AG10803 (cell line): ENCODE results near the gene ASGR2.

Experiments used
- DNase-seq: peaks from one replicate; pipeline ENCODE4 v3.0.0; 2010; ENCODE audit warnings: low read depth
- H3K4me3 ChIP-seq: 2 replicates; pipeline ENCODE4 v1.5.1; 2011; ENCODE audit warnings: mild to moderate bottlenecking, low read length, control low read depth
- TF ChIP-seq, protein P1 (sequence below): conservative IDR thresholded peaks from 2 replicates; pipeline ENCODE4 v1.5.1; 2011; ENCODE audit warnings: mild to moderate bottlenecking, low read length, control low read depth, inconsistent platforms

The ASGR2 gene

DNA sequence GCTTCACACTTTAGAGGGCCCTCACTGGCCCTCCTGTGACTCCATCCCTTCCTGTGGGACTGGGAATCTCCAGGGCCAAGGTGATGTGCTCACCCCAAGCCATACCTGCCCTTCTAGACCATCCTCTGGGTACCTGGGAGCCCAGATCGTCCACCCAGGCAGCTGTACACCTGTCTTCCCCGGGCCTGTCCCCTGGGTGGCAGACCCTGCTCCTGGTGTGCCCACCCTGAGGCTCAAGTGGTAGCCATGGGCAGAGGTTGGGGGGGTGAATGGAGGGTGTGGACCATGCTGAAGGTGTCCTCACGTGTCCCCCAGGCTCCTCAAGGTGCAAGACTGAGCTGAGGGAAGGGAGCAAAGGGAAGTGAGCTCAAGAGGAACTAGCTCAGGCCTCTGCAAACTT lies 43.9 kb downstream of the ASGR2 start:
- TF ChIP-seq, protein P1, sequence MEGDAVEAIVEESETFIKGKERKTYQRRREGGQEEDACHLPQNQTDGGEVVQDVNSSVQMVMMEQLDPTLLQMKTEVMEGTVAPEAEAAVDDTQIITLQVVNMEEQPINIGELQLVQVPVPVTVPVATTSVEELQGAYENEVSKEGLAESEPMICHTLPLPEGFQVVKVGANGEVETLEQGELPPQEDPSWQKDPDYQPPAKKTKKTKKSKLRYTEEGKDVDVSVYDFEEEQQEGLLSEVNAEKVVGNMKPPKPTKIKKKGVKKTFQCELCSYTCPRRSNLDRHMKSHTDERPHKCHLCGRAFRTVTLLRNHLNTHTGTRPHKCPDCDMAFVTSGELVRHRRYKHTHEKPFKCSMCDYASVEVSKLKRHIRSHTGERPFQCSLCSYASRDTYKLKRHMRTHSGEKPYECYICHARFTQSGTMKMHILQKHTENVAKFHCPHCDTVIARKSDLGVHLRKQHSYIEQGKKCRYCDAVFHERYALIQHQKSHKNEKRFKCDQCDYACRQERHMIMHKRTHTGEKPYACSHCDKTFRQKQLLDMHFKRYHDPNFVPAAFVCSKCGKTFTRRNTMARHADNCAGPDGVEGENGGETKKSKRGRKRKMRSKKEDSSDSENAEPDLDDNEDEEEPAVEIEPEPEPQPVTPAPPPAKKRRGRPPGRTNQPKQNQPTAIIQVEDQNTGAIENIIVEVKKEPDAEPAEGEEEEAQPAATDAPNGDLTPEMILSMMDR: no peak
- DNase-seq: no peak
- H3K4me3 ChIP-seq: no peak overlapping the region

DNA sequence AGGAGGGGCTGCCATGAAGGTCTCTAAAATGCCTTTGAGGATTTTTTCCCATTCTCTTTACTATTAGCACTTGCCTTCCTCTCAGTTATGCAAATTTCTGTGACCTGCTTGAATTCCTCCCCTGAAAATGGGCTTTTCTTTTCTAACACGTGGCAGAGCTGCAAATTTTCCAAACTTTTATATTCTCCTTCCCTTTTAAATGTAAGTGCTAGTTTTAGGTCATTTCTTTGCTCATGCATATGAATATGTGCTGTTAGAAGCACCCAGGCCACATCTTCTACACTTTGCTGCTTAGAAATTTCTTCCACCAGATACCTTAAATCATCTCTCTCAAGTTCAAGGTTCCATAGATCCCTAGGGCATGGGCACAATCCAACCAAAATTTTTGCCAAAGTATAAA lies 46.4 kb downstream of the ASGR2 start:
- TF ChIP-seq, protein P1: no peak
- no peak overlapping the region for H3K4me3 ChIP-seq
- no peak for DNase-seq

GRCh38 chr17:7067198-7067597 lies 47.4 kb downstream of the ASGR2 start:
- DNase-seq: no peak
- no peak overlapping the region for H3K4me3 ChIP-seq
- TF ChIP-seq, protein P1: no peak

GRCh38 chr17:7064261-7064660 lies 50.4 kb downstream of the ASGR2 start:
- H3K4me3 ChIP-seq: no peak overlapping the region
- DNase-seq: no peak
- TF ChIP-seq, protein P1: no peak

DNA sequence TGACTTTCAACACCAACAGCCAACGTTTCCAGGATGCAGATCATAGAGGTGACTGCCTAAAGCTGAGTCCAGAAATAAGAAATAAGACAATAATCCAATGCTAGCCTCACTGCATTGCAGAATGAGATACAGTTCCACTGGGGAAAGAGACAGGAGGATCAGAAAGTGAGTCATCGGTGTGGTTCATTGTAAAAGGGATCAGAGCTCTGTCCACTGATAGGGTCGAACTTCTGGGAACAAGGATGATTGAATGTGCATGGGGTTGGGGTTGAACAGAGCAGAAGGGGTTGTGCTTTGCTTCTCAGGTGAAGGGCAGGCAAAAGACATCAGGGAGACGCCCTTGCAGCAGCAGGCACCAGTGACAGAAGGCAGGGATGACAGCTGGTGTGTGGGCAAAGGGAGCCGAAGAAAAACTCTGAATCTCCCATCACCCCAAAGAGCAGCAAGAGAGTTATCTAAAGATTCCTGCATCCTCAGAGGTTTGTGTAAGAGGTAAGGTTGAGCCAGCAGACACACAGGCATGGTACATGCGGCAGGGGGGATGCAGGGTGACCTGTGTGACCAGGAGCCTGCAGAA lies 51.0 kb downstream of the ASGR2 start:
- no peak for DNase-seq
- TF ChIP-seq, protein P1: no peak
- H3K4me3 ChIP-seq: no peak overlapping the region

DNA sequence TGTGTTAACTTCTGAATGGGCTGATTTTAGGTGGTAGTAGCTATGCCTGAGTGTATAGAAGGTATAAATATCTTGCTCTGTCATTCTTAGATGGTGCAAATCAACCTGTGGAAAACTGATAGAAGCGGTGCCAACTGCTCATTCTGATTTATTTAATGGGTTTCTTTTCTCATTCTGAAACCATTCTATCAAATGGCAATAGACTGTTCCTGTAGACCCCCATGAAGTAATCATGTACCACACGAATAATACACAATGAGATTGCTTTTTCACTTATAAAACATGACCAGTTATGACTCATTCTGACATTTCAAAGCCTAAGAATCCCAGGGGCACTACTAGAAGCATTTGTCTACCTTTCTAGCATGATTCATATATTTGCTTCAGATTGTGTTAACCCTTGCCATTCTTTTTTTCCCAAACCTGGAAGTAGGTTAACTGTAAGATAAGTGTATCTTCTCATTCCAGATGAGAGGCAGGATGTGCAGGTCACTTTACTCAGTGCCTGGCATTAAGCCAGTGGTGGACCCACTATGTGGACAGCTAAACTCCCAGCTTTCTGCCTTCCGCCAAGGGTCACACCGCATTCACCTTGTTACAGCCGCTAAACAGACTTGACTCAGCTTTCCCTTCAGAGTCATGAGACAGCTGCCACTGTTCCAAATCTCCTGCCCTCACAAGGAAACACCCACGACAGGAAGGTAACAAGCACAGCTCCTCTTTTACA lies 54.3 kb downstream of the ASGR2 start:
- DNase-seq: no peak
- TF ChIP-seq, protein P1: no peak
- no peak overlapping the region for H3K4me3 ChIP-seq

GRCh38 chr17:7058831-7059447 lies 55.7 kb downstream of the ASGR2 start:
- no peak overlapping the region for H3K4me3 ChIP-seq
- DNase-seq: no peak
- TF ChIP-seq, protein P1: no peak
